HCT116 (cell line): ENCODE data around the gene ERAL1. TPM values are rescaled to one million over a fixed set of nuclear protein-coding genes. Genes with fewer than 3 reads are reported as not detected.
A peak's percentile ranks its signal among the peaks of the same experiment; 100 is the strongest.

ENCODE experiments used
- ATAC-seq: fragments of 200-7000 bp; cut with Tn5 transposase; 2 replicates; pipeline ENCODE4 v1.9.1; 2020; ENCODE audit warnings: mild to moderate bottlenecking, moderate library complexity
- BruUV-seq: library from RNA; stranded (reverse); fragments of 400-500 nt; replicated peaks from 2 replicates; lab custom pipeline; 2021; lab: Mats Ljungman, UMichigan
- CTCF ChIA-PET: fragments of 300-600 bp; sonication (Branson Sonifier 250); formaldehyde crosslinking; loops from one replicate; lab custom pipeline; 2021; ENCODE audit warnings: antibody characterized with exemption; lab: Charles Lee
- POLR2A ChIA-PET: fragments of 300-600, 350-600 bp; sonication (Branson Sonifier 250); formaldehyde crosslinking; loops from one replicate; lab custom pipeline; 2021; ENCODE audit warnings: antibody characterized with exemption; lab: Charles Lee
- RAD21 ChIA-PET, 2 experiments: fragments of 300-600 bp; sonication (Branson Sonifier 250); formaldehyde crosslinking; loops; one replicate each; lab custom pipeline; 2023; ENCODE audit warnings: low total read pairs in 2 of 2; ENCODE audit not compliant: uncharacterized antibody in 2 of 2, unreplicated experiment in 2 of 2, low non-redundant PET in 1 of 2; lab: Charles Lee
- DNase-seq: peaks from one replicate; pipeline ENCODE4 v3.0.0-alpha.2; 2010; ENCODE audit warnings: low read depth, low spot score
- H2AFZ ChIP-seq: fragments of 200-600 bp; shearing (Covaris generic), sonication (generic); 2 replicates; pipeline ENCODE4 v1.6.1; 2017; ENCODE audit warnings: low read depth, mixed run types, mixed read lengths, antibody characterized with exemption, low read length; ENCODE audit not compliant: poor library complexity, severe bottlenecking
- H3K27ac ChIP-seq: 2 replicates; pipeline ENCODE4 v1.5.1; 2012; ENCODE audit warnings: low read depth, low read length
- H3K27me3 ChIP-seq: fragments of 200-600 bp; sonication (generic); 2 replicates; pipeline ENCODE4 v1.6.1; 2016; ENCODE audit warnings: mixed run types, low read length, mixed read lengths; ENCODE audit not compliant: insufficient read depth
- H3K36me3 ChIP-seq, 2 experiments: fragments of 200-500 bp in 1 of 2; fragments of 200-600 bp in 1 of 2; sonication (Bioruptor generic) in 1 of 2; sonication (generic) in 1 of 2; 2 replicates each; pipeline versions ENCODE4 v1.5.1 to v1.6.1; 2014 to 2016; ENCODE audit warnings: low read length in 2 of 2, inconsistent platforms in 1 of 2, mixed read lengths in 1 of 2, mixed run types in 1 of 2; ENCODE audit not compliant: insufficient read depth in 2 of 2, control insufficient read depth in 1 of 2
- H3K4me1 ChIP-seq, 2 experiments: fragments of 200-600 bp in 1 of 2; sonication (generic) in 1 of 2; 2 replicates each; pipeline versions ENCODE4 v1.5.1 to v1.6.1; 2012 to 2017; ENCODE audit warnings: low read length in 2 of 2, inconsistent platforms in 1 of 2, mild to moderate bottlenecking in 1 of 2, mixed read lengths in 1 of 2, mixed run types in 1 of 2, moderate library complexity in 1 of 2; ENCODE audit not compliant: insufficient read depth in 2 of 2, control insufficient read depth in 1 of 2
- H3K4me2 ChIP-seq: fragments of 200-600 bp; sonication (generic); 2 replicates; pipeline ENCODE4 v1.6.1; 2017; ENCODE audit warnings: mixed run types, low read length, mixed read lengths
- H3K4me3 ChIP-seq, 2 experiments: fragments of 200-600 bp in 1 of 2; sonication (generic) in 1 of 2; replicated peaks in 1 of 2; 2 replicates each; pipeline ENCODE4 v1.5.1; 2011 to 2016; ENCODE audit warnings: low read length in 2 of 2, control low read depth in 1 of 2, low read depth in 1 of 2, mild to moderate bottlenecking in 1 of 2, mixed read lengths in 1 of 2, mixed run types in 1 of 2
- H3K79me2 ChIP-seq: fragments of 200-600 bp; sonication (generic); 2 replicates; pipeline ENCODE4 v1.6.1; 2017; ENCODE audit warnings: mild to moderate bottlenecking, mixed run types, low read length, moderate library complexity, mixed read lengths; ENCODE audit not compliant: insufficient read depth
- H3K9ac ChIP-seq: fragments of 200-600 bp; sonication (generic); 2 replicates; pipeline ENCODE4 v1.6.1; 2016; ENCODE audit warnings: low read length, mixed read lengths
- H3K9me2 ChIP-seq: fragments of 200-600 bp; sonication (generic), shearing (Covaris generic); 2 replicates; pipeline ENCODE4 v1.6.1; 2017; ENCODE audit warnings: mixed run types, mild to moderate bottlenecking, moderate library complexity; ENCODE audit not compliant: insufficient read depth
- H3K9me3 ChIP-seq, 2 experiments: fragments of 200-500 bp in 1 of 2; fragments of 200-600 bp in 1 of 2; sonication (Bioruptor generic) in 1 of 2; sonication (generic) in 1 of 2; 2 replicates each; pipeline ENCODE4 v1.6.1; 2014 to 2017; ENCODE audit warnings: low read length in 2 of 2, mixed read lengths in 2 of 2, inconsistent platforms in 1 of 2, low read depth in 1 of 2, mild to moderate bottlenecking in 1 of 2, mixed run types in 1 of 2, moderate library complexity in 1 of 2; ENCODE audit not compliant: control insufficient read depth in 1 of 2, insufficient read depth in 1 of 2
- H4K20me1 ChIP-seq: fragments of 200-600 bp; sonication (generic), shearing (Covaris generic); 2 replicates; pipeline ENCODE4 v1.6.1; 2017; ENCODE audit warnings: mixed run types, mild to moderate bottlenecking, moderate library complexity; ENCODE audit not compliant: insufficient read depth
- EZH2phosphoT487 ChIP-seq: fragments of 200-600 bp; IDR thresholded peaks from 2 replicates; pipeline ENCODE4 v1.6.1; 2018; ENCODE audit warnings: antibody characterized with exemption, borderline replicate concordance
- MAX ChIP-seq: IDR thresholded peaks from 2 replicates; pipeline ENCODE4 v1.6.1; 2012
- POLR2A ChIP-seq: IDR thresholded peaks from 2 replicates; pipeline ENCODE4 v1.7.0; 2011; ENCODE audit warnings: borderline replicate concordance; ENCODE audit not compliant: insufficient read depth, insufficient read length; ENCODE audit errors: extremely low read depth
- RAD21 ChIP-seq: IDR thresholded peaks from 2 replicates; pipeline ENCODE4 v1.6.1; 2012; ENCODE audit warnings: low read depth, mild to moderate bottlenecking
- SIN3A ChIP-seq: IDR thresholded peaks from 2 replicates; pipeline ENCODE4 v1.6.1; 2012; ENCODE audit warnings: low read depth
- TCF7L2 ChIP-seq: IDR thresholded peaks from 2 replicates; pipeline ENCODE4 v1.7.0; 2011; ENCODE audit warnings: borderline replicate concordance, inconsistent platforms; ENCODE audit not compliant: insufficient read depth, insufficient read length; ENCODE audit errors: extremely low read depth
- ZFX ChIP-seq: fragments of 450-650 bp; IDR thresholded peaks from 2 replicates; pipeline ENCODE4 v1.6.1; 2017
- ZNF274 ChIP-seq: fragments of 200-500 bp; sonication (Bioruptor generic); IDR thresholded peaks from 2 replicates; pipeline ENCODE4 v1.6.1; 2014; ENCODE audit warnings: mild to moderate bottlenecking, low read depth, low read length, inconsistent platforms
- intact Hi-C: fragments of 100-400 bp; cut with micrococcal nuclease; formaldehyde crosslinking; loops from 2 replicates; pipeline ENCODE4 v1.10.0; 2022
- total RNA-seq: library from RNA; stranded (reverse); gene quantifications from one replicate; pipeline ENCODE4 v1.2.1, GENCODE V29; 2021; ENCODE audit not compliant: unreplicated experiment

The ERAL1 gene
- total RNA-seq, 1 experiment from 2014 or later, result 52.0 TPM

GRCh38 chr17:28896884-28897768, 42.3 kb downstream of the ERAL1 start, which contains the start of gene FLOT2 (continued):
- no peak for TF ChIP-seq EZH2phosphoT487
- TF ChIP-seq RAD21, result no peak
- TF ChIP-seq MAX, result peak; percentile 15; the same call in 1 of the 2 replicates
- TF ChIP-seq ZNF274, result no peak
- TF ChIP-seq TCF7L2, result no peak
- TF ChIP-seq SIN3A, result 0 out of 2 replicates have a peak, but pooled peaks have one; percentile 24

GRCh38 chr17:28897769-28898526, 43.1 kb downstream of the ERAL1 start:
- DNase-seq (no peak), ATAC-seq (peak; percentile 38)
- H3K4me3 ChIP-seq, result peak overlapping the region; percentile 83 to 96
- H3K9me2 ChIP-seq, result no peaks in the 10 kb centered on the region
- no peaks in the 10 kb centered on the region for H4K20me1 ChIP-seq
- peaks cover 25 to 39% of the 10 kb centered on the region in 2 experiments; a peak in 3 of 4 replicates for H3K4me1 ChIP-seq
- ChIA-PET POLR2A (interaction anchor here (0.9 to 2.0 kb wide), 4 partner anchors 19 to 171 kb away, joined by 3 to 7 read pairs (median 4); partner anchors contain the start of genes PHF12 and TLCD1), CTCF (interaction anchor here (1.2 to 1.9 kb wide), 4 partner anchors 134 to 172 kb away, joined by 3 to 7 read pairs (median 5); partner anchors contain the start of gene TLCD1)
- no peak for TF ChIP-seq SIN3A
- 0 out of 2 replicates have a peak, but pooled peaks have one; percentile 46 for TF ChIP-seq ZFX
- no peak for TF ChIP-seq ZNF274
- TF ChIP-seq POLR2A, result peak; percentile 14
- peak; percentile 9 for TF ChIP-seq TCF7L2
- TF ChIP-seq, all 23 proteins: peak for 3
- intact Hi-C loops, result no loop called here
- Histone ChIP-seq H3K79me2 (peaks cover 25% of the 10 kb centered on the region), H3K4me2 (peak overlapping the region; percentile 89), H3K27me3 (no peaks in the 10 kb centered on the region), H2AFZ (peak overlapping the region; percentile 20), H3K27ac (peak overlapping the region; percentile 97), H3K9me3 (no peaks in the 10 kb centered on the region), H3K36me3 (0 out of 4 replicates have a peak, but pooled peaks cover 0 to 6% of the 10 kb centered on the region in 2 experiments), H3K9ac (peak overlapping the region; percentile 86)
- no TSS peak for BruUV-seq
- RAD21 ChIA-PET, result interaction anchor here in 1 of 2 experiments (1.1 kb wide), 1 partner anchor 171 kb away, joined by 4 read pairs; no protein-coding TSS in a partner anchor
